GM21825 (cell line): ENCODE results near the gene PMEPA1.

Source experiments
- ATAC-seq: cut with Tn5 transposase; IDR thresholded peaks from one replicate; pipeline ENCODE4 v1.9.1; 2021; ENCODE audit warnings: mild to moderate bottlenecking, moderate library complexity; ENCODE audit not compliant: unreplicated experiment

PMEPA1 gene

DNA sequence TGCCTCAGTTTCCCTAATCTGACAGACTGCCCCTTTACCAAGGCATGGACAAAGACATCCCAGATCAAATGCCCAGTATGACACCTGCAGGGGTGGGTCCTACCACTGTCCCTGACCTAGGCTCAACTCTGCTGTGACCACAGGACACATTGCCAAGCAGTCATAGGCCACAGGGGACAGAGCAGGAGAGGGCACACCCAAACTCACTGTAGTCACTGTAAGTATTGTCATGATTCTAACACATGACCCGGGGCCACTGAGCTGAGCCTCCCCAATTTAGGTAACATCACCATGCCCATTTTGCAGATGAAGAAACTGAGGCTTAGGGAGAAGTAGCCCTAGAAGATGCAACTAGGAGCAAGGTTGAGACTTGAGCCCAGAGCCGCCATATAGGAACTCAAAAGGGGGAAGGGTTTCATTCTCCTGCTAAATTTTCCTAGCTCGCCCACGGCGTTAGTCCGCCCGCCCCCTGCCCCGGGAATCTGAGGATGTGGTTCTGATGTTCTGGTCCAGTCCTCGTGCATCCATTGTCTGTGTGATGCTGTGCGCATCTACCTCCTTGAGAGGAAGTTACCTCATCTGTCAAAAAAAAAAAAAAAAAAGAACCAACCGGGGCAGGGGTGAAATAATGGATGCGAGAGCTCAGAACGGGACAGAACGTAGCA, 44.8 kb downstream of the PMEPA1 start:
- ATAC-seq: no peak

DNA sequence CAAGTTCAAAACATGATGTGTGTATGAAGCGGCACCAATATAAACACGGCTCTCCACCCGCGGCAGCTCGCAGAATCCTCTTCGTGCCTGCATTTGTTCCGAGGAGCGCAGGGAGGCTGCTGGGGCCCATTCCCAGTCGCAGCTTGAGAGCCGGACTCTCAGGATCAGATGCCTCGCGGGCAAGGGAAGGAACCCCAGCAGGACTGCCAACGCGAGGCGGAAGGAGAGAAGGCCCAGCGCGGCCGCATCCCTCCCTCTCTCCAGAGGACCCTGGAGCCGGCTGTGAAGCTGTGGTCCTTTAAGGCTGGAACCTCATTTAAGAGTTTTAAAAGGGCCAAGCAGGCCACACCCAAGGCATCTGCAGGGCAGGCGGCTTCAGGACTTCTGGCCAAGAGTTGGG, 45.3 kb downstream of the PMEPA1 start:
- no peak for ATAC-seq

GRCh38 chr20:57663681-57664451, 45.9 kb downstream of the PMEPA1 start:
- ATAC-seq: no peak

DNA sequence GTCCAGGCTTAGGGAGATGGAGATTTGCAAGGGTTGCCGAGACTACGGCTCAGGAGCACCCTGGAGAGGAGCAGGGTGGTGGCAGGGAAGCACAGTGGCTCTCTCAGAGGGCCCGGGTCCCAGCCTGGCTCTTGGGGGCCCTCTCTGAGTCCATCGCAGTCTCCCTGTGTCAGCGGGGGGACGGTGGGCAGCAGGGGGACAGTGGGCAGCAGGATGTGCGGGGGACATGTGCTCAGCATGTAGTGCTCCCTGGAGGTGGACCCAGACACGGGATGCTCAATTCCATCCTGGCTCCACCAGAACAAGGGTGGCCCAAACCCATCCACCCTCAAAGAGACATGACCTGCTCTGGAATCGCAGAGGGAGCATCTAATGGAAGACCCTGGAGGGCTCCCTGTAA, 46.6 kb downstream of the PMEPA1 start:
- no peak for ATAC-seq

DNA sequence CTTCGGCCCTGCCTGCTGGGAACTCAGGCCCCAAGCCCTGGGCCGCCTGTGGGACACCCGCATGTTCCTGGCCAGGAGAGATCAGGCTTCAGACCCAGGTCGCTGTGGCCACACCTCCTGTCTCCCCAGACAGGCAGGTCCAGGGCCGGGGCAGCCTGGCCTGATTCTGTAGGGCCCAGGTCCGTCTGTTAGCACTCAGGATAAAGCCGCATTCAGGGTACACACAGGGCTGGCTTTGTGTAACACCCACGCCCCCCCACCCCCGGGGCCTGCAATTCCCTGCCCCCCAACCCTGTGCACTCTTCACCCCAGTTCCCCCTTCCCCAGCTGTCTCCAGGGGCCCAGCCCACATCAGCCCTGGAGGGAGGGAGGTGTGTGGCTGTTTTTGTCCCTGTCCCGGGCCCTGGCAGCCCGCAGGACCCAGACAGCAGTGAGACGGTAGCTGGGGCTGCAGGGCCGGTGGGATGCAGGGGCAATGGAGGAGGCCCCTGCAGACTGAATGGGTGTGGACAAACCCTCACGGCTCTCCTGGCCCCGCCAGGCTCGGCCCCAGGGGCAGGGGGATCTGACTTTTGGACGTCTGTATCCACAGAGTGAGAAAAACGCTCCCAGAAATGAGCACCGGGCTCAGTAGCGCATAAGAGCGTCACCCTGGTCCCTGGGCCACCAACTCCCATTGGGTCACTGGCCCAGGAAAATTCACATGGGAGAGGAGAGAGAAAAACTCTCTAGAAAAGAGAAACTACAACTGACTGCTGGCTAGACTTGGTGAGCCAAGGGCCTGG, 47.2 kb downstream of the PMEPA1 start:
- ATAC-seq: no peak

- no peak for ATAC-seq
Measured at GRCh38 chr20:57661746-57662455, 47.9 kb downstream of the PMEPA1 start.

GRCh38 chr20:57660922-57661745, 48.7 kb downstream of the PMEPA1 start:
- no peak for ATAC-seq

- no peak for ATAC-seq
Measured at GRCh38 chr20:57660181-57660921, 49.5 kb downstream of the PMEPA1 start.

DNA sequence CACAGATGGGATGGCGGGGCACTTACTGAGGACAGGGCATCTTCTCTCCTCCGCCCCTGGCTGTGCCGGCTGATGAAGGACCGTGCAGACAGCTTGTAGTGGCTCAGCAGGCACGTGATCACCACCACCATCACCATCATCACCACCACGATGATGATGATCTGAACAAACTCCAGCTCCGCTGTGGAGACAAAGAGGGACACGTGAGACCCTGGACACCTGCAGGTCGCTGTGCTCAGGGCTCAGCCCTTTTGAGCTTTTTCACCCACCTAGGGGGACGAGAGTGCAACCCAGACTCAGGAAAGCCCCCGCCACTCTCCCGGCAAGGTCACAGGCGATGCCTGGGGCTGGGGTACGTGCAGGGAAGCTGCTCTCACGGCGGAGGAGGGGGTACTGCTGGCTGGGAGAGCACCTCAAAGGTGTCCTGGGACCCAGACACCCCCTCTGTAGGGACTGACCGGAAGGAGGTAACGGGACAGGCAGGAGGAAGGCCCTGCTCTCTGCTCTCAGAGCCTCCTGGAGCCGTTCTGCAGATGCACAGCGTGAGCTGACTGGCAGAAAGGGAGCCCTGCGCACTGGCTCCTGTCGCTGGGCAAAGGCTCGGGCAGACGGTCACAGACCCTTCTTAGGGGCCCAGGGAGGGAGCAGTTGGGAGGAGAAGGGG, 50.2 kb downstream of the PMEPA1 start:
- ATAC-seq: no peak

GRCh38 chr20:57658833-57659516, 50.8 kb downstream of the PMEPA1 start:
- ATAC-seq: no peak

- ATAC-seq: no peak
Measured at GRCh38 chr20:57658447-57658832, 51.4 kb downstream of the PMEPA1 start.

GRCh38 chr20:57657535-57658446, 52.0 kb downstream of the PMEPA1 start:
- no peak for ATAC-seq

DNA sequence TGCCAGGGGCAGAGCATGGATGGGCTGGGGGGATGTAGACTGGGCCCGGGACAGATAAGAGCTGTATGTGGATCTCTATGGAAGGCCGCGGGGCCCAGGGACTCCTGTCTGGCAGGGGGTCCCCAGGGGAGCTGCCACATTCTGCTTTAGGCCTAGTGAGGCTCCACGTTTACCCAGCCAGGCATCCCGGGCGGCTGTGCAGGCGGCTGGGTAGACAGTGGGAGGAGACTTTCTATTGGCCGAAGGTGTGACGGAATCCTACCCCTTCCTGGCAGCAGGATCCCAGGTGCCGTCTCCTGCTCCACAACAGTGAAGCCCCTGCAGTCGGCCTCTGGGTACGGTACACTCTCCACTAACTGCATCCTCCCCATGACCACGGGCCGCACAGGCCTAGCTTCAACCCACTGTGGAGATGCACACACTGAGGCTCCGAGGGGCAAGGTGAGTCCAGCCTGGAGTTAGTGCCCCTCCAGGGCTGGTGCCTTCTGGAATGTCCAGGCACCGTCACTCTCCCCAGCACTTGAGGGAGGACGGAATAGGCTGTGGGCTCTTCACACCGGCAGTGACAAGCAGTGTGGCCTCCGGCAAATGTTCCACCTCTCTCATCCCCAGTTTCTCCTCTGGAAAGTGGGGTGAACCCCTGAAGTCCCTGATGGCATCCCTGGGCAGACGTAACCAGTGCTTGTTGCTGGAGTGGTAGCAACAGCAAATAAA, 52.8 kb downstream of the PMEPA1 start:
- no peak for ATAC-seq

DNA sequence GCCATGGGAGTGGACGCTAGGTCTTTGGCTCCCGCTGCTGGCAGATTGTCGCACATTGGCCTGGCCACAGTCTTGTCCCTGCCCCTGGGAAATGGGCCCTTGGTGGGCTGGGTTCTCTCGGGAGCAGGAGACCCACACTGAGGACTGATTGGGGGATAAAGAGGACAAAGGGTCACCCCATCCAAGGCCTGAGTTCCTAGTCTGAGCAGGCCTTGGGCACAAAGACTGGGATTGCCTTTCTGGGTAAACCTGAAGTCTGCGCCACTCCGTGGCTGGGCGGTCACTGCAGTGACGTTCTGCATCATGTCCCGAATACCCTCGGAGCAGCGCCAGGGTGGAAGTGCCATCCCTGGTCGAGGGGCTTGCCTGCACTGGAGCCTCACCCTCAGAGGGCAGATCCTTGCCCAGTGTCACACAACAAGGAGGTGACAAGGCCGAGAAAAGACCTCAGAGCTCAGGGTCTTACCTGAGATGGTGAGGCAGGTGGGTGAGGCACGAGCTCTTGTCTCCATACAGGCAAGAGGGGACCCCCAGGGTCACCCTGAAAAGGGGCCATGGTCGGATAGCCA, 53.5 kb downstream of the PMEPA1 start:
- ATAC-seq: no peak

- no peak for ATAC-seq
Measured at GRCh38 chr20:57655809-57656155, 54.0 kb downstream of the PMEPA1 start.

DNA sequence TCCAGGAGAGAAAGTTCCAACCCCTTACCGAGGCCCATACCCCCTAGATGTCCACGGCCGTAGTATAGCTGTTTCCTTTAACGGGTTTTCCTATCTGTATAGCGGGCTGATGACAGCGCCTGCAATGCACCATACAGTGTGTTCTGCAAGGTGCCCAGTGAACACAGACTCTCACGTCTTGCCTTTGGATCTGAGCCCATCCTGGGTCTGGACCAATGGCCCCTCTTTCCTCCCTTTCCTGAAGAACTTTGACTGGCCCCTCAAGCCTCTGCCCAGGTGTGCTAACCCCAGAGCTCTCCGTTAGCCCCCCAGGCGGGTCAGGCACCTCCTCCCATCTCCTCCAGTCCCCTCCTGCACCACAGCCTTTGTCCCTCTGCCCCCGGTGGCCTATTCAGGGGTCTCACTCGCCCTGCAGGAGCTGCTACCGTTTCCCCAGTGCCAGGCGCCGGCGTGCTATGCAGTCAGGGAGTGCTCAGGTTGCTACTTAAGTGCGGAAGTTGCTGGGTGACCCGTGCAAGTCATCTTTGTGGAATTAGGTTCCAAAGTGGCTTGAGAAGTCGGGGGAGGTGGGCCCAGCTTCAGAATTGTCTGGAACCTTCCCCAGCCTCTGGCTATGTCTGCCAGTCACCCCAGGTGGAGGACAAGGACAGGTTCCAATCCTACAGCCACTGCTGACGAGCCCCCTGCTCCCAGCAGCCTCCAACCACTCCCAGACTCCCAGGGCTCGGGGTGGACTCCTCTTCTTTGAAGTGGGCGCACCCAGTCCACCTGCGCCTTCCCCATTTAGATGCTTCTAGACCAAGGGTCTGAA, 54.6 kb downstream of the PMEPA1 start:
- no peak for ATAC-seq
